HFFc6 (cell line): ENCODE measurements around the gene GPR17. TPM values are rescaled to one million over a fixed set of nuclear protein-coding genes. Genes with fewer than 3 reads are reported as not detected.

Source experiments
- DNase-seq: peaks from one replicate; pipeline ENCODE4 v3.0.0-alpha.2; 2018
- H3K27ac Mint-ChIP-seq: 2 replicates; pipeline ENCODE4 v1.8.0; 2020; ENCODE audit warnings: mild to moderate bottlenecking, mixed read lengths
- H3K27me3 Mint-ChIP-seq: 2 replicates; pipeline ENCODE4 v1.8.0; 2021; ENCODE audit warnings: mild to moderate bottlenecking, moderate library complexity, mixed read lengths; ENCODE audit not compliant: insufficient read depth
- H3K36me3 Mint-ChIP-seq: 2 replicates; pipeline ENCODE4 v1.8.0; 2021; ENCODE audit warnings: low read depth, mixed read lengths
- H3K4me1 Mint-ChIP-seq: 2 replicates; pipeline ENCODE4 v1.8.0; 2020; ENCODE audit warnings: low read depth, mixed read lengths
- H3K4me3 Mint-ChIP-seq: 2 replicates; pipeline ENCODE4 v1.8.0; 2020; ENCODE audit warnings: mild to moderate bottlenecking, moderate library complexity, mixed read lengths
- H3K9me3 Mint-ChIP-seq: 2 replicates; pipeline ENCODE4 v1.8.0; 2020; ENCODE audit warnings: mild to moderate bottlenecking, mixed read lengths
- total RNA-seq, 6 experiments: library from RNA; stranded (reverse); fragmentation: NEBNext Ultra II Directional; extraction: Animal tissue kit (Norgen Biotek cat#: 25700); gene quantifications; 2 replicates in 1 of 6; 3 replicates in 5 of 6; pipeline ENCODE4 v1.2.3, GENCODE V29; 2021
- TF ChIP-seq, protein P1 (sequence below): fragments of 200-600 bp; sonication (generic); IDR thresholded peaks from 2 replicates; pipeline ENCODE4 v1.5.0; 2021; ENCODE audit warnings: antibody characterized with exemption, mild to moderate bottlenecking

The GPR17 gene
- total RNA-seq, 6 experiments from 2014 or later = not detected

DNA sequence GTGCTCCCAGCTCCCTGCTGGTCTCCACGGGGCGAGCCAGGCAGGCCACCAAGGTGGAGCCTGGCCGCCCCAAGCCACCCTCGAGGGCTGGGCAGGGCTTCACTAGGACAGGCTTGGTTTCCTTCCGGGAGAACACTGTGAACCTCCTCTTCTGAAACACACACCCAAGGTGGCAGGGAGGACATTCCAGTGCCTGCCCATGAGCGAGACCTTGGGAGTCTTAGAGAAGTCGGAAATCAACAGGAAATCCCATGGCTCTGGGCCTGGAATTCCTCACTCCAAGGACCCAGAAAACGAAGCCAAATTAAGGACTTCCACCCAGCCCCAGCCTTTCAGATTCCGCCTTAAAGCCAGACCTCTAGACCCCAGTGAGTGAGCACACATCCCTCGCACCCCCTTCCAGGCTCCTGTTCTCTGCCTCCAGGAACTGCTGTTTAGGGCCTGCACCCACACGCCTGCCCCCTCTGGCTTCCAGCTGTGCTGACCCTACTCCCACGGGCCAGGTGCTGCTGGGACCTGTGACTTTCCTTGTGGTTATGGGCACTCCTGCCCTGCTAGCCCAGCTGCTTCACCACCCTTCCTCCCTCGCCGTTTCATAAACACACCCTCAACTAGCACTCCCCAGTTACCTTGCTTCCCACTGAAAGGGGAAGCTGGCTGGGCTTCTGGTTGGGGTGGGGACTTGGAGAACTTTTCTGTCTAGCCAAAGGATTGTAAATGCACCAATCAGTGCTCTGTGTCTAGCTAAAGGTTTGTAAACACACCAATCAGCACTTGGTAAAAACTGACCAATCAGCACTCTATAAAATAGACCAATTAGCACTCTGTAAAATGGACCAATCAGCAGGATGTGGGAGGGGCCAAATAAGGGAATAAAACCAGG is 13.7 kb downstream of the GPR17 start:
- H3K9me3 Mint-ChIP-seq = no peaks in the 10 kb centered on the region
- H3K4me1 Mint-ChIP-seq = peaks cover 21% of the 10 kb centered on the region
- no peak overlapping the region for H3K4me3 Mint-ChIP-seq
- peaks cover 14% of the 10 kb centered on the region for H3K36me3 Mint-ChIP-seq
- no peak for DNase-seq
- H3K27ac Mint-ChIP-seq = no peak overlapping the region
- TF ChIP-seq, protein P1, sequence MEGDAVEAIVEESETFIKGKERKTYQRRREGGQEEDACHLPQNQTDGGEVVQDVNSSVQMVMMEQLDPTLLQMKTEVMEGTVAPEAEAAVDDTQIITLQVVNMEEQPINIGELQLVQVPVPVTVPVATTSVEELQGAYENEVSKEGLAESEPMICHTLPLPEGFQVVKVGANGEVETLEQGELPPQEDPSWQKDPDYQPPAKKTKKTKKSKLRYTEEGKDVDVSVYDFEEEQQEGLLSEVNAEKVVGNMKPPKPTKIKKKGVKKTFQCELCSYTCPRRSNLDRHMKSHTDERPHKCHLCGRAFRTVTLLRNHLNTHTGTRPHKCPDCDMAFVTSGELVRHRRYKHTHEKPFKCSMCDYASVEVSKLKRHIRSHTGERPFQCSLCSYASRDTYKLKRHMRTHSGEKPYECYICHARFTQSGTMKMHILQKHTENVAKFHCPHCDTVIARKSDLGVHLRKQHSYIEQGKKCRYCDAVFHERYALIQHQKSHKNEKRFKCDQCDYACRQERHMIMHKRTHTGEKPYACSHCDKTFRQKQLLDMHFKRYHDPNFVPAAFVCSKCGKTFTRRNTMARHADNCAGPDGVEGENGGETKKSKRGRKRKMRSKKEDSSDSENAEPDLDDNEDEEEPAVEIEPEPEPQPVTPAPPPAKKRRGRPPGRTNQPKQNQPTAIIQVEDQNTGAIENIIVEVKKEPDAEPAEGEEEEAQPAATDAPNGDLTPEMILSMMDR = no peak
- H3K27me3 Mint-ChIP-seq = peaks cover 6% of the 10 kb centered on the region; the same call in 1 of the 2 replicates

DNA sequence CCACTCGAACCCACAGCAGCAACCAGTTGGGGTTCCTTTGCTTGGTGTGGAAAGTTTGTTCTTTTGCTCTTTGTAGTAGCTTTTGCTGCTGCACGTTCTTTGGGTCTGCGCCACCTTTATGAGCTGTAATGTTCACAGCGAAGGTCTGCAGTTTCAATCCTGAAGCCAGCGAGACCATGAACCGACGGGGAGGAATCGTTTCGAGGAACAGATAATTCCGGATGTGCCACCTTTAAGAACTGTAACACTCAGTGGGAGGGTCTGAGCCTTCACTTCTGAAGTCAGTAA is 14.3 kb downstream of the GPR17 start:
- Mint-ChIP-seq H3K27ac (no peak overlapping the region), H3K27me3 (peaks cover 6% of the 10 kb centered on the region; the same call in 1 of the 2 replicates), H3K4me1 (peaks cover 21% of the 10 kb centered on the region), H3K4me3 (no peak overlapping the region), H3K36me3 (peaks cover 14% of the 10 kb centered on the region), H3K9me3 (no peaks in the 10 kb centered on the region)
- no peak for DNase-seq
- TF ChIP-seq, protein P1 = no peak

DNA sequence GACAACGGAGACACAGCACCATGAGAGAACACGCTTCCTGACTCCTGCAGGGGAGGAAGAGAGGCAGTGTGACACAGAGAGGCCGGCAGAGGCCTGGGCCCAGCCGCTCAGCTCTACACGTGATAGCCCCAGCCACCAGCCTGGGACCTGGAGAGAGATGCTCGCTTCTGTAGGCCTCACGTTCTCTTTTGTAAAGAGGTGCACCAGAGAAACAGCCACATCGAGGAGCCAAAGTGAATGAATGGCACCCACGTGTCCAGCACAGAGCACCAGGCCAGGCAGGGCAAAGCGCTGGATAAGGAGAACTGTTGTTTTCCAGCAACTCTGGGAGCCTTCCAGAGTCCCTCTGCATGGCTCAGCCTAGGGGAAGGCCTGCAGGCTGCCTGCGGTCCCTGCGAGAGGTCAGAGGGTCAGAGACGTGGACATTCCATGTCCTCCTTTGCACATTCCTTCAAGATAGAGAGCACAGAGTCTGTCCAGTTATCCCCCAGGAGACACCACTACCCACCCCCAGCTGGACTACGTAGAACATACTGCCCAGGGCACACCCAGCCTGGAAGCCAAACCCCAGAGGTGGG is 15.2 kb downstream of the GPR17 start:
- no peaks in the 10 kb centered on the region for H3K9me3 Mint-ChIP-seq
- H3K4me1 Mint-ChIP-seq = peaks cover 21% of the 10 kb centered on the region
- TF ChIP-seq, protein P1 = no peak
- DNase-seq = no peak
- peaks cover 6% of the 10 kb centered on the region; the same call in 1 of the 2 replicates for H3K27me3 Mint-ChIP-seq
- H3K27ac Mint-ChIP-seq = 0 out of 2 replicates have a peak overlapping the region, but pooled peaks have one; percentile 29
- H3K4me3 Mint-ChIP-seq = no peak overlapping the region
- peaks cover 14% of the 10 kb centered on the region for H3K36me3 Mint-ChIP-seq

DNA sequence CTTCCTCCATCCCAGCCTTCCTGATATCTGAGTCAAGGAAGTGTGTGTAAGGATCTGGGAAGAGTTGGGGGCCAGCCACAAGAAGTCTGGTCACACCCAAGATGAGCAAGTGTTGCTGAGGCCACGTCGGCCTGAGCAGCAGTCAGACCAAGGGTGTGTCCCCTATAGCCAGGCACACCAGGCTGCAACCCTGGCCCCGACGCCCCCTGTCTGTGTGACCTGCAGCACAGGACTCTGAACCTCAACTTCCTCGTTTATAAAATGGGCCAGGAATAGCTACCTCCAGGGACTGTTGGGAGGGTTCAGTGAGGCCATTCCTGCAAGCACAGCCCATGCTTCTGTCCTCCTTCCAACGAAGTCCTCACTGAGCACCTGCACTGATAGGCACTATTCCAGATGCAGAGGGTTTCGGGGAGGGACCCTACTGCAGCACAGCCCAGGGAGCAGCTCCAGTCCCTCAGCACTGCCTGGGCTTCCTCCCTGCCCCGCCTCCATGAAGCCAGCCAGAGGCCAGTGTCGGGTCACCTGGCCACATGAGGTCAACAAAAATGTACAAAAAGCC is 16.1 kb downstream of the GPR17 start:
- Mint-ChIP-seq H3K4me3 (no peak overlapping the region), H3K27me3 (peaks cover 6% of the 10 kb centered on the region; the same call in 1 of the 2 replicates), H3K27ac (no peak overlapping the region), H3K4me1 (peaks cover 27% of the 10 kb centered on the region), H3K9me3 (no peaks in the 10 kb centered on the region), H3K36me3 (peaks cover 14% of the 10 kb centered on the region)
- TF ChIP-seq, protein P1 = no peak
- DNase-seq = no peak

DNA sequence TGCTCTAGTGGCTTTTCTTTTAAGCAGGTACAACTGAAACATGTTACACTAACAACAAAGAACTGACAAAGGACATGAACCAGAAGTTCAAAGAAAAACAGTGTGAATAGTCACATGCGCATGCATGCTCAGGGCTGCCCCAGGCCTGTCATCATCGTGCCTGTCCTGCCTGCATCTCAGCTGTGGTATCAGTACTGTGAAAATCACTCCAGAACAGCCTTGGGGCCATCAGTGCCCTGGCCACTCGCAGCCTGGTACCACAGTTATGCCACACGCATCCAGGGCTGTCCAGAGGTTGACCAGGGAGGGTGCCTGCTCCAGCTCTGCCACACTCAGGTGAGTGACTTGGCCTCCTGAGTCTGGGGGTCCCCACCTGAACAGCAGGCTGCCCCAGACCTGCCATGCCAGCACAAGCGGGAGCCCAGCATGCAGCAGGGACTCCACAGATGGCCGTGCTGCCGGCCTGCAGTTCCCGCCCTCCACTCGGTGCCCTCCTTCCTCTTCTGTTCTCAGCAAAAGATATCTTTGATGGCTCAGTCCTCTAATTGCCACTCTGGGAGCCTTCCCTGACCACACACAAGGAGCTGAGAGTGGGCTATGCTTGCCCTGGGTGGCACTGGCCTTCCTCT is 17.1 kb downstream of the GPR17 start:
- peaks cover 3% of the 10 kb centered on the region; the same call in 1 of the 2 replicates for H3K27me3 Mint-ChIP-seq
- peaks cover 27% of the 10 kb centered on the region for H3K4me1 Mint-ChIP-seq
- TF ChIP-seq, protein P1 = no peak
- no peak overlapping the region for H3K27ac Mint-ChIP-seq
- DNase-seq = no peak
- H3K36me3 Mint-ChIP-seq = peaks cover 14% of the 10 kb centered on the region
- no peak overlapping the region for H3K4me3 Mint-ChIP-seq
- no peaks in the 10 kb centered on the region for H3K9me3 Mint-ChIP-seq
